GM12878 (cell line): ENCODE results near the gene POLR3G. TPM values are rescaled to one million over a fixed set of nuclear protein-coding genes. Genes with fewer than 3 reads are reported as not detected.

ENCODE experiments used
- ATAC-seq: fragments of 200-7000 bp; cut with Tn5 transposase; 3 replicates; pipeline ENCODE4 v1.9.1; 2020; ENCODE audit warnings: mild to moderate bottlenecking, moderate library complexity
- BruUV-seq: library from RNA; stranded (reverse); fragments of 400-500 nt; replicated peaks from 2 replicates; lab custom pipeline; 2021; lab: Mats Ljungman, UMichigan
- CTCF ChIA-PET: fragments of 300-600 bp; sonication (Branson Sonifier 250); formaldehyde crosslinking; extraction: SDS; loops from one replicate; lab custom pipeline; 2021; ENCODE audit warnings: inconsistent platforms; lab: Yijun Ruan, JAX
- POLR2A ChIA-PET: fragments of 350-600 bp; formaldehyde crosslinking; extraction: SDS; loops from one replicate; lab custom pipeline; 2021; ENCODE audit warnings: inconsistent platforms; lab: Charles Lee
- RAD21 ChIA-PET: fragments of 300-600 bp; sonication (Branson Sonifier 250); formaldehyde crosslinking; loops from one replicate; lab custom pipeline; 2023; ENCODE audit warnings: antibody characterized with exemption; ENCODE audit not compliant: unreplicated experiment; lab: Charles Lee
- SMC1A ChIA-PET: fragments of 300-600 bp; sonication (Branson Sonifier 250); formaldehyde crosslinking; loops from one replicate; lab custom pipeline; 2023; ENCODE audit not compliant: unreplicated experiment, uncharacterized antibody; lab: Charles Lee
- DNase-seq: peaks from one replicate; pipeline ENCODE4 v3.0.0-alpha.2; 2011; ENCODE audit warnings: low read depth, low spot score
- FAIRE-seq: peaks from 3 replicates; lab custom pipeline; 2011; peaks lifted over from hg19 to GRCh38; lab: Jason Lieb, UNC
- H2AFZ ChIP-seq: 2 replicates; pipeline ENCODE4 v1.6.0; 2011; ENCODE audit warnings: low read depth, low read length, control low read depth; ENCODE audit not compliant: control insufficient read depth
- H3K27ac ChIP-seq: 2 replicates; pipeline ENCODE4 v1.5.1; 2011; ENCODE audit warnings: control low read depth; ENCODE audit not compliant: control insufficient read depth, insufficient read depth
- H3K27me3 ChIP-seq, 2 experiments: replicated peaks in 1 of 2; 2 replicates each; pipeline versions ENCODE4 v1.6.0 to v1.6.1; 2011; ENCODE audit warnings: low read length in 1 of 2; ENCODE audit not compliant: control insufficient read depth in 2 of 2, insufficient read depth in 2 of 2
- H3K36me3 ChIP-seq, 2 experiments: 2 replicates each; pipeline ENCODE4 v1.5.1; 2011; ENCODE audit warnings: low read length in 1 of 2; ENCODE audit not compliant: control insufficient read depth in 2 of 2, insufficient read depth in 2 of 2
- H3K4me1 ChIP-seq: 2 replicates; pipeline ENCODE4 v1.6.1; 2011; ENCODE audit warnings: mild to moderate bottlenecking, low read length, moderate library complexity, mixed read lengths; ENCODE audit not compliant: control insufficient read depth, insufficient read depth
- H3K4me2 ChIP-seq: 2 replicates; pipeline ENCODE4 v1.6.0; 2011; ENCODE audit warnings: control low read depth; ENCODE audit not compliant: control insufficient read depth, insufficient read depth
- H3K4me3 ChIP-seq: fragments of 200-600 bp; sonication (generic); 2 replicates; pipeline ENCODE4 v1.5.1; 2016
- H3K79me2 ChIP-seq: 2 replicates; pipeline ENCODE4 v1.6.0; 2011; ENCODE audit warnings: low read length; ENCODE audit not compliant: control insufficient read depth, insufficient read depth
- H3K9ac ChIP-seq: 2 replicates; pipeline ENCODE4 v1.8.0; 2011; ENCODE audit warnings: low read length, control low read depth, mixed read lengths; ENCODE audit not compliant: control insufficient read depth, insufficient read depth
- H3K9me3 ChIP-seq: replicated peaks from 3 replicates; pipeline ENCODE4 v1.5.1; 2011; ENCODE audit warnings: mild to moderate bottlenecking, low read length; ENCODE audit not compliant: control insufficient read depth, insufficient read depth
- H4K20me1 ChIP-seq: 2 replicates; pipeline ENCODE4 v1.6.0; 2011; ENCODE audit not compliant: control insufficient read depth, insufficient read depth
- CBX3 ChIP-seq: fragments of 200-600 bp; sonication (generic); IDR thresholded peaks from 2 replicates; pipeline ENCODE4 v1.6.1; 2016; ENCODE audit warnings: low read depth, borderline replicate concordance
- E2F4 ChIP-seq: IDR thresholded peaks from 2 replicates; pipeline ENCODE4 v1.6.1; 2012; ENCODE audit warnings: low read depth, low read length, improper control_type of control experiment
- EZH2 ChIP-seq: IDR thresholded peaks from 2 replicates; pipeline ENCODE4 v1.6.1; 2012; ENCODE audit warnings: low read depth, mild to moderate bottlenecking, control low read depth, inconsistent platforms, low read length, borderline replicate concordance; ENCODE audit not compliant: control insufficient read depth
- HCFC1 ChIP-seq: fragments of 150-350 bp; IDR thresholded peaks from 2 replicates; pipeline ENCODE4 v1.6.1; 2014; ENCODE audit warnings: low read length
- HDAC2 ChIP-seq: fragments of 200-600 bp; sonication (generic); IDR thresholded peaks from 2 replicates; pipeline ENCODE4 v1.6.1; 2017
- JUNB ChIP-seq: IDR thresholded peaks from 2 replicates; pipeline ENCODE4 v1.6.1; 2016; ENCODE audit warnings: antibody characterized with exemption, mild to moderate bottlenecking
- LARP7 ChIP-seq: fragments of 450-650 bp; IDR thresholded peaks from 2 replicates; pipeline ENCODE4 v1.6.1; 2017; ENCODE audit warnings: mild to moderate bottlenecking
- MEF2A ChIP-seq: IDR thresholded peaks from 2 replicates; pipeline ENCODE4 v1.6.1; 2011; ENCODE audit warnings: low read depth, mild to moderate bottlenecking, low read length, moderate library complexity; ENCODE audit not compliant: insufficient read depth
- SIN3A ChIP-seq: IDR thresholded peaks from 2 replicates; pipeline ENCODE4 v1.6.1; 2012; ENCODE audit warnings: low read depth, low read length, improper control_type of control experiment
- SMAD5 ChIP-seq: IDR thresholded peaks from 2 replicates; pipeline ENCODE4 v1.6.1; 2016; ENCODE audit warnings: antibody characterized with exemption, low read depth
- SREBF1 ChIP-seq: IDR thresholded peaks from 2 replicates; pipeline ENCODE4 v1.6.1; 2012; ENCODE audit warnings: mild to moderate bottlenecking, low read length
- ZNF217 ChIP-seq: fragments of 450-650 bp; IDR thresholded peaks from 2 replicates; pipeline ENCODE4 v1.6.1; 2017; ENCODE audit warnings: antibody characterized with exemption, mild to moderate bottlenecking
- WGBS: methylation state at CpG from one replicate; pipeline ENCODE4 v1.1.6; 2016; ENCODE audit warnings: low lambda C conversion rate; ENCODE audit not compliant: insufficient replicate concordance, insufficient coverage; ENCODE audit errors: missing lambda C conversion rate; 5-methylcytosine and 5-hydroxymethylcytosine counted together
- in situ Hi-C: fragments of 300-500 bp; cut with MboI; formaldehyde crosslinking; loops from 9 replicates; pipeline ENCODE4 v1.14.3; 2018; ENCODE audit warnings: mixed read lengths
- intact Hi-C: fragments of 100-400 bp; cut with micrococcal nuclease; formaldehyde crosslinking; loops from one replicate; pipeline ENCODE4 v1.14.2; 2022; ENCODE audit not compliant: unreplicated experiment
- polyA plus RNA-seq, 11 experiments: library from polyadenylated mRNA; depleted of rRNA in 4 of 11; unstranded in 6 of 11; stranded (reverse) in 5 of 11; fragments of >200 nt; fragmentation: Nextera tagmentation in 4 of 11; fragmentation: Illumina TruSeq in 1 of 11; extraction: Ambion mirVana in 4 of 11; extraction: Trizol in 1 of 11; gene quantifications; 1 replicate in 1 of 11; 2 replicates in 10 of 11; pipeline versions ENCODE4 v1.2.1 to v1.2.3, GENCODE V29; 2011 to 2016; ENCODE audit warnings: inconsistent platforms in 2 of 11, missing spikeins in 2 of 11, low read depth in 1 of 11
- total RNA-seq, 4 experiments: library from RNA; depleted of rRNA in 3 of 4; stranded (reverse); fragments of >200 nt in 3 of 4; fragmentation: Illumina TruSeq in 1 of 4; extraction: Trizol in 1 of 4; gene quantifications; 2 replicates each; pipeline versions ENCODE4 v1.2.1 to v1.2.3, GENCODE V29; 2013 to 2021

The POLR3G gene
- total and polyA plus RNA-seq, 10 of the 15 experiments (the other 5 are each of a cell fraction or from before 2014, with no cell fraction given): 15.2 to 50.9 (median 27.5) TPM

DNA sequence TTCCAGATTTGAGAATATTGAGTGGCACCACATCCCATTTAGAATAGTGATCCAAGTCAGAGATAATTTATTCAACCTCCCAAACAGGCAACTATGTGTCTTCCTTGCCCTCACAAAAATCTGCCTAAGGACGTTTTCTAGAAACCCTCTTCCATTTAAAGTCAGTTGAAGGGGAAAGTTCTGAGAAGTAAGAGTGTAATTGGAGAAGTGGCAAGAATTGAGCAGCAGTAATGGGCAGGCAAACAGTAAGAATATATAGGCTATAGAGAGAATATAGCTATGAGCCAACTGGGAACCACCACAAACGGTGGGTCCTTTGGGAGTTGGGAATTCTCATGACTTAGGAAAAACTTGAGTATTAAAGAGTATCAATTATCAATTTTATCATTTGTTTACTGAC lies 34.0 kb upstream of the POLR3G start:
- ATAC-seq: 0 out of 3 replicates have a peak, but pooled peaks have one; percentile 31
- H3K36me3 ChIP-seq: no peaks in the 10 kb centered on the region
- DNase-seq: no peak
- no peaks in the 10 kb centered on the region for H4K20me1 ChIP-seq
- intact Hi-C loops (loop anchor here (1.0 kb wide), 1 partner anchor 343 kb away; no protein-coding TSS in a partner anchor), in situ Hi-C loops (loop anchor here (5.0 kb wide), 1 partner anchor 162 kb away; no protein-coding TSS in a partner anchor)
- WGBS: 4% methylated on average over 2 of the region's 2 CpGs
- no peak overlapping the region for H3K9ac ChIP-seq
- no peaks in the 10 kb centered on the region for H3K27me3 ChIP-seq
- H3K4me1 ChIP-seq: no peaks in the 10 kb centered on the region
- CTCF ChIA-PET: interaction anchor here (0.6 to 6.8 kb wide), 13 partner anchors 11 to 343 kb away, joined by 3 to 118 read pairs (median 5); partner anchors contain the start of gene LYSMD3
- H2AFZ ChIP-seq: peak overlapping the region; percentile 73
- H3K27ac ChIP-seq: no peak overlapping the region
- TF ChIP-seq E2F4: no peak
- no peak for TF ChIP-seq CBX3
- TF ChIP-seq HDAC2: no peak
- no peak for TF ChIP-seq SREBF1
- TF ChIP-seq JUNB: no peak
- no peak for TF ChIP-seq ZNF217
- no peak for TF ChIP-seq EZH2
- TF ChIP-seq MEF2A: no peak
- TF ChIP-seq LARP7: no peak
- no peak for TF ChIP-seq SIN3A
- TF ChIP-seq SMAD5: no peak
- no peak for TF ChIP-seq HCFC1
- SMC1A ChIA-PET: interaction anchor here (1.1 to 5.2 kb wide), 6 partner anchors 12 to 163 kb away, joined by 3 to 46 read pairs (median 20); partner anchors contain the start of gene LYSMD3
- no peak for FAIRE-seq
- POLR2A ChIA-PET: no interaction called here
- BruUV-seq: no TSS peak
- no peak overlapping the region for H3K4me2 ChIP-seq
- RAD21 ChIA-PET: interaction anchor here (1.2 to 4.4 kb wide), 4 partner anchors 36 to 343 kb away, joined by 4 to 43 read pairs (median 18); partner anchors contain the start of gene LYSMD3
- H3K79me2 ChIP-seq: no peaks in the 10 kb centered on the region
- H3K4me3 ChIP-seq: no peak overlapping the region
- H3K9me3 ChIP-seq: no peaks in the 10 kb centered on the region
